ENCODE measurements around the gene TMEM52. TPM values are rescaled to one million over a fixed set of nuclear protein-coding genes. Genes with fewer than 3 reads are reported as not detected.

TMEM52 gene
- total RNA-seq, 3 donors from 2014 or later (not counting 1 experiment from before 2014, with no cell fraction given): 0.41 TPM; not detected in 2

DNA sequence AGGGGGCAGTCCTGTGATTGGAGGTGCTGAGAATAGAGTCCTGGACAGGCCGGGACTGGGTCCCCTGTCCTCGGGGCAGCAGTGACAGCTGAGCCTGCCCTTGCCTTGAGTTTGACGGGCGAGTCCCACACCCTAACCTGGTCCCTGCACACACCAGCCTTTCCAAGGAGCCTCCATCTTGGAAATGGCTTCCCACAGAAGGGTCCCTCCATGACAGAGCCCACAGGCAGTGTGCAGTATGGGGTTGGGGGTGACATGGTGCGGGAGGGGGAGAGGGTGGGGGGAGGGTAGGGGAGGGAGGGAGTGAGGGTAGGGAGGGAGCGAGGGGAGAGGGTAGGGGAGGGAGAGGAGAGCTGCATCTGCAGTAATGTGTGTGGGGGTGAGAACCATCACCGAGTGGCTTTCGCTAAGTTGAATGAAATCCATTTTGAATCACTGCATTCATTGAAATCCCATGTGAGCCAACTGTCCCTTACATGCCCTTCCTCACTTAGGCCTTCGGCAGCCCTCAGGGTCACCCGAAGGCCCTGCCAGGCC lies 10.1 kb upstream of the TMEM52 start:
- Histone ChIP-seq H3K4me3 (ENCODE audit: low read length) (no peak overlapping the region), H3K36me3 (ENCODE audit: control insufficient read depth, insufficient read depth, low read length) (no peaks in the 10 kb centered on the region), H3K27me3 (ENCODE audit: control insufficient read depth, insufficient read depth, low read length) (no peaks in the 10 kb centered on the region), H3K27ac (ENCODE audit: low read length) (no peak overlapping the region), H3K4me1 (ENCODE audit: control insufficient read depth, insufficient read depth, low read length) (no peaks in the 10 kb centered on the region), H3K9me3 (ENCODE audit: control insufficient read depth, insufficient read depth, low read length) (no peaks in the 10 kb centered on the region)
- no peaks in the 10 kb centered on the region for H3K9me3 Mint-ChIP-seq
- DNase-seq (no peak), ATAC-seq (no peak)
- no peak overlapping the region for H3K27ac Mint-ChIP-seq
- H3K4me1 Mint-ChIP-seq: no peaks in the 10 kb centered on the region
- 87% methylated on average over 9 of the region's 10 CpGs for WGBS (ENCODE audit: insufficient coverage)
- H3K4me3 Mint-ChIP-seq: no peak overlapping the region
- intact Hi-C loops (cut with micrococcal nuclease): no loop called here
- no peaks in the 10 kb centered on the region for H3K36me3 Mint-ChIP-seq
- TF ChIP-seq, protein P1, sequence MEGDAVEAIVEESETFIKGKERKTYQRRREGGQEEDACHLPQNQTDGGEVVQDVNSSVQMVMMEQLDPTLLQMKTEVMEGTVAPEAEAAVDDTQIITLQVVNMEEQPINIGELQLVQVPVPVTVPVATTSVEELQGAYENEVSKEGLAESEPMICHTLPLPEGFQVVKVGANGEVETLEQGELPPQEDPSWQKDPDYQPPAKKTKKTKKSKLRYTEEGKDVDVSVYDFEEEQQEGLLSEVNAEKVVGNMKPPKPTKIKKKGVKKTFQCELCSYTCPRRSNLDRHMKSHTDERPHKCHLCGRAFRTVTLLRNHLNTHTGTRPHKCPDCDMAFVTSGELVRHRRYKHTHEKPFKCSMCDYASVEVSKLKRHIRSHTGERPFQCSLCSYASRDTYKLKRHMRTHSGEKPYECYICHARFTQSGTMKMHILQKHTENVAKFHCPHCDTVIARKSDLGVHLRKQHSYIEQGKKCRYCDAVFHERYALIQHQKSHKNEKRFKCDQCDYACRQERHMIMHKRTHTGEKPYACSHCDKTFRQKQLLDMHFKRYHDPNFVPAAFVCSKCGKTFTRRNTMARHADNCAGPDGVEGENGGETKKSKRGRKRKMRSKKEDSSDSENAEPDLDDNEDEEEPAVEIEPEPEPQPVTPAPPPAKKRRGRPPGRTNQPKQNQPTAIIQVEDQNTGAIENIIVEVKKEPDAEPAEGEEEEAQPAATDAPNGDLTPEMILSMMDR (IDR thresholded peaks at IDR 0.05): no peak
- H3K27me3 Mint-ChIP-seq (ENCODE audit: low read depth in 2 of 2): peaks cover 0 to under 1% of the 10 kb centered on the region in 2 donors

DNA sequence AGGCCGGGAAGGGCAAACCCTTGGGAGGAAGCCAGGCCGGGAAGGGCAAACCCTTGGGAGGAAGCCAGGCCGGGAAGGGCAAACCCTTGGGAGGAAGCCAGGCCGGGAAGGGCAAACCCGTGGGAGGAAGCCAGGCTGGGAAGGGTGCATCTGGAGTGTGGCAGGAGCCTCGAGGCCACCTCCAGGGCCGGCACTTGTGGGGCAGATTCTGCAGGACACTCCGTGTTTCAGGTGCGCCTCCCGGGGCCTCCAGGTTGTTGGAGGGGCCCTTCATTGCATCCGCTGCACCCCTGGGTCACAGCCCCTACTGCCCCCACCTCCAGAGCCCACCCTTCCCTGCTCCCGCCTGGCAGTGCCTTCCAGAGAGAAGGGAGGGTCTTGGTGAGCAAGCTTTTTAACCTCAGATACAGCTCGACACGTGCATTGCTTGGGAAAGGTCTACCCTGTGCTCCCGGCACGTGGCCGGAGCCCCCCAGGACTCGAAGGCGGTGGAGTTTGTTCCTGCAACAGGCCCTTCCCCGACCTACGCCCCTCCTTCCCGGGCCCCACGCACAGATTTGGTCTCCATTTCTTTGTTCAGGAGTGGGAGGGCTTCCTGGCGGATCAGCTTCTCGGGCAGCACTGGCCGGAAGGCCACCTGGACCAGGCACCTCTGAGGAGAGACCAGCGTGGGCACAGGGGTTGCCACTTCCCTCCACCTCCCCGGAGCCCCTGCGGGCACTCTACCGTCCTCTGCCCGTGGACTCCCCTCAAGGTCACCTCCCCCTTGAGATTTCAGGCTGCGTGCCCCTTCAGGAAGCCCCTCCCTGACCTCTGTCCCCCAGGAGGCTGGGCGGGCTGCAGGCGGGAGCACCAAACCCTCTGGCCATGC lies 9.4 kb upstream of the TMEM52 start:
- Histone ChIP-seq H3K4me1 (ENCODE audit: control insufficient read depth, insufficient read depth, low read length) (no peaks in the 10 kb centered on the region), H3K9me3 (ENCODE audit: control insufficient read depth, insufficient read depth, low read length) (no peaks in the 10 kb centered on the region), H3K27ac (ENCODE audit: low read length) (no peak overlapping the region), H3K27me3 (ENCODE audit: control insufficient read depth, insufficient read depth, low read length) (no peaks in the 10 kb centered on the region), H3K4me3 (ENCODE audit: low read length) (no peak overlapping the region), H3K36me3 (ENCODE audit: control insufficient read depth, insufficient read depth, low read length) (no peaks in the 10 kb centered on the region)
- no peak for DNase-seq
- Mint-ChIP-seq H3K4me3 (no peak overlapping the region), H3K27ac (no peak overlapping the region), H3K36me3 (no peaks in the 10 kb centered on the region), H3K9me3 (no peaks in the 10 kb centered on the region), H3K27me3 (ENCODE audit: low read depth in 2 of 2) (no peaks in the 10 kb centered on the region), H3K4me1 (no peaks in the 10 kb centered on the region)
- WGBS (ENCODE audit: insufficient coverage): 80% methylated on average over 32 of the region's 34 CpGs
- ATAC-seq: no peak
- TF ChIP-seq, protein P1 (IDR thresholded peaks at IDR 0.05): no peak
- intact Hi-C loops (cut with micrococcal nuclease): no loop called here

DNA sequence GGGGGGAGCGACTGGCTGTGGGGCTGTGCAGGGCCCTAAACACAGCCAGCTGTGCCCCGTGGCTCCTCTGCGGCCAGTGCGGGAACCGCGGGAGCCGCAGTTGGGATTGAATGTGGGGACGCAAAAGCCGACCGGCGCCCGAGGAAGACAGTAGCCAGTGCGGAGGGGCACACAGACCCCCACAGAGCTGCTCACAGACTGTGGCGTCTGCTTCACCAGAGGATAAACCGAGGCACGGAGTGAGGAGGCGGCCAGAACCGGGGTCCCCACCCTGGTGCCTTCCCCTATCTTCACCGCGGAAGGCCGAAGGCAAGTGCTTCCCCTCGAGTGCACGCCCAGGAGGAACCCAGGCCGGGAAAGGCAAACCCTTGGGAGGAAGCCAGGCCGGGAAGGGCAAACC lies 8.7 kb upstream of the TMEM52 start:
- intact Hi-C loops (cut with micrococcal nuclease): no loop called here
- H3K4me1 Mint-ChIP-seq: no peaks in the 10 kb centered on the region
- no peaks in the 10 kb centered on the region for H3K9me3 Mint-ChIP-seq
- H3K27ac Mint-ChIP-seq: no peak overlapping the region
- Histone ChIP-seq H3K9me3 (ENCODE audit: control insufficient read depth, insufficient read depth, low read length) (no peaks in the 10 kb centered on the region), H3K4me3 (ENCODE audit: low read length) (no peak overlapping the region), H3K27ac (ENCODE audit: low read length) (no peak overlapping the region), H3K27me3 (ENCODE audit: control insufficient read depth, insufficient read depth, low read length) (no peaks in the 10 kb centered on the region), H3K36me3 (ENCODE audit: control insufficient read depth, insufficient read depth, low read length) (no peaks in the 10 kb centered on the region), H3K4me1 (ENCODE audit: control insufficient read depth, insufficient read depth, low read length) (no peaks in the 10 kb centered on the region)
- DNase-seq (no peak), ATAC-seq (no peak)
- TF ChIP-seq, protein P1 (IDR thresholded peaks at IDR 0.05): no peak
- no peaks in the 10 kb centered on the region for H3K36me3 Mint-ChIP-seq
- H3K4me3 Mint-ChIP-seq: no peak overlapping the region
- no peaks in the 10 kb centered on the region for H3K27me3 Mint-ChIP-seq (ENCODE audit: low read depth in 2 of 2)
- 91% methylated on average over 25 of the region's 25 CpGs for WGBS (ENCODE audit: insufficient coverage)

Data from natural killer cell (primary cell).